ENCODE results near the gene MSANTD2.
A peak's percentile ranks its signal among the peaks of the same experiment; 100 is the strongest.
"Not testable (repeated sequence)": the region's sequence is repeated elsewhere in the genome, so short reads cannot be mapped to it uniquely, and the experiment has no call there.

MSANTD2 gene

GRCh38 chr11:124770959-124771358 is 29.2 kb downstream of the MSANTD2 start:
- not testable (repeated sequence) for DNase-seq (ENCODE audit: low read depth in 3 of 3)

DNA sequence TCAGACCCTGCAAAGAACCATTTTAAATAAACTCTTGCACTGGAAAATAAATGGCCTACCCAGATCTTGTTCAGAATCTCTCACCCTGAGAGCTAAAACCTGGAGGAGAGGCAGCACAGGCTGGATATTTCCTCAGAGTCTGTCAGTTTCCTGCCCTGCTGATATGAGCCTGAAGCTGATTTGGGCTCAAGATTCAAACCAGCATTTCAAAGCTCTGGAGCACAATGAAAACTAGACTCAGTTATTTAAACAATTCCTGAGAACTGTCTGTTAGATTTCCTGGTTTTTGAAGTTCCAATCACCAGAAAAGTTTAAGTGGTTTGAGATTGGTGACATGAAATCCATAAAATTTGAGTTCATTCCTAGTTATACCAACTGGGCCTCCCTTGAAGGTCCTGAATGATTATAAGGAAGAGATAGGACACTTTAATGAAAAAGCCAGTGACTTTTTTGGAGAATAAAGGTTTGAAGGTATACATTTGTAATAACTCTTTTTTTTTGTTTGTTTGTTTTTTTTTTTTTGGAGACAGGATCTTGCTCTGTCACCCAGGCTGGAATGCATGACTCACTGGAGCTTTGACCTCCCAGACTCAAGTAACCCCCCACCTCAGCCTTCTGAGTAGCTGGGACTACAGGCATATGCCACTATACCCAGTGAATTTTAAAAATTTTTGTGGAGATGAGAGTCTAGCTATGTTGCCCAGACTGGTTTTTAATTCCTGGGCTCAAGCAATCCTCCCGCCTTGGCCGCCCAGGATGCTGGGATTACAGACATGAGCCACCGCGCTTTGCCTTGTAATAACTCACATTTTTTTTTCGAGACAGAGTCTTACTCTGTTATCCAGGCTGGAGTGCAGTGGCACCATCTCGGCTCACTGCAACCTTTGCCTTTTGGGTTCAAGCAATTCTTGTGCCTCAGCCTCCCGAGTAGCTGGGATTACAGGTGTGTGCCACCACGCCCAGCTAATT is 30.1 kb downstream of the MSANTD2 start:
- DNase-seq (ENCODE audit: low read depth in 3 of 3) = no peak

GRCh38 chr11:124768914-124769313 is 31.3 kb downstream of the MSANTD2 start:
- no peak for DNase-seq (ENCODE audit: low read depth in 3 of 3)

GRCh38 chr11:124766156-124766555 is 34.0 kb downstream of the MSANTD2 start:
- no peak for DNase-seq (ENCODE audit: low read depth in 3 of 3)

DNA sequence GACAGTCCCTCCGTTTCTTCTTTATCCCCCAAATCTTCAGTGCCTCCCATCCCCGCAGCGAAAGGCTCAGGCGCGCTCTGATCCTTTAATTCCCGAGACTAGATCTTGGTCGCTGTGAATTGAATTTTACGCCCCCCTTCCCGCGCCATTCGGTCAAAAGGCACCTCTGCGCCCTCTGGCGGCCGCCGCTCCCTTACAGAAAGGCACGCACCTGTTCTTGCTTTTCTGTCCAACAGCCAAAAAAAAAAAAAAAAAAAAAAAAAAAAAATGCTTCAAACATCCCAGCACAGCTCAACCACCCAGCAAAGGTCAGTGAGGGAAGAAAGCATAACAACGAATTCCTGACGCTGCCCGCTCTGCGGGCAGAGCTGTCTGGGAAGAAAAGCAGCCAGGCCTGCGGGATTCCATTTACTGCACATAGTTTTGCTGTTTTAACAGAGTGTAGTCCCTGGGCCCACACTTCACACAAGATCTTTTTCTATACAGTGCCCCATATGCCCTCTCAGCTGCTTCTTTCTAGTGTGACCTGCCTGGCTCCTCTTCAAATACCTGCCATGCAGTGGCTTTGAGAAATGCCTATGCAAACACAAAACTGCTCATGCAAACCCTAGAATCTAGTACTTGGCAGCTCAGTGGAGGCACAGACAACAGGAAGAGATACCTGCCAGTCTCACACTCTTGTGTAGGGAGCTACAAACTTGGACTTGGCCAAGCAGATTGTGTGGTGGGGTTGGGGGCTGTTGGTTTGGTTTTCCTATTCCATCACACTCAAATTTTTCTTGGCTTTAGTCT is 36.9 kb downstream of the MSANTD2 start:
- DNase-seq (ENCODE audit: low read depth in 3 of 3) = peak; percentile 75 to 76 (median 75)

DNA sequence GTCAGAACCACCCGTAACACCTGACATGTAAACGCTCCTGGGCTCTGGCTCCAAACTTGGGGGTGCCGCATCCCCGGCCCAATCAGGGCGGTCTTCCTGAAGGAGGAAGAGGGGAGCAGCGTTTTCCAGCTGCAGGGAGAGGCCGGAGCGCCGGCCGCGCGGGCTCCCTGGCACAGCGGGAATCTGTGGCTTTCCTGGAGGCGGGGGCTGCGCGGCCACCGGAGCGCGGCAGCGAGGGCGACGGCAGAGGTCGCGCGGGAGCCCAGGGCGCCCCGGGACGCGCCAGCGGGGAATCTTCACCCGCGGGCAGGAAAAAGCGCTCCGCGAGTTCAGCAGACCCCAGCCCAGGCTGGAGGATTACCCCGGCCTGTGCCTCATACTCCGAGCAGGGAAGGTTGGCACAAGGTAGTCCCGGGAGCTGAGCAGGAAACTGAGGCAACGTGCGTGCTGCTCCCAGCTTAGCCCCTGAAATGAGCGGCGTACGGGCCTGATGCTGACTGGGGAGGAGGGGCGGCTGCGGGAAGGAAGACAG is 37.5 kb downstream of the MSANTD2 start:
- peak in 1 of 3 experiments; percentile 28 for DNase-seq (ENCODE audit: low read depth in 3 of 3)

GRCh38 chr11:124762105-124762623 is 38.0 kb downstream of the MSANTD2 start, which contains the start of gene ESAM:
Gene ESAM, minus strand, starts transcription at chr11:124762290. Its CDS starts 136 bp downstream, at chr11:124762154.
- peak in 2 of 3 experiments; percentile 35 to 48 for DNase-seq (ENCODE audit: low read depth in 3 of 3)

DNA sequence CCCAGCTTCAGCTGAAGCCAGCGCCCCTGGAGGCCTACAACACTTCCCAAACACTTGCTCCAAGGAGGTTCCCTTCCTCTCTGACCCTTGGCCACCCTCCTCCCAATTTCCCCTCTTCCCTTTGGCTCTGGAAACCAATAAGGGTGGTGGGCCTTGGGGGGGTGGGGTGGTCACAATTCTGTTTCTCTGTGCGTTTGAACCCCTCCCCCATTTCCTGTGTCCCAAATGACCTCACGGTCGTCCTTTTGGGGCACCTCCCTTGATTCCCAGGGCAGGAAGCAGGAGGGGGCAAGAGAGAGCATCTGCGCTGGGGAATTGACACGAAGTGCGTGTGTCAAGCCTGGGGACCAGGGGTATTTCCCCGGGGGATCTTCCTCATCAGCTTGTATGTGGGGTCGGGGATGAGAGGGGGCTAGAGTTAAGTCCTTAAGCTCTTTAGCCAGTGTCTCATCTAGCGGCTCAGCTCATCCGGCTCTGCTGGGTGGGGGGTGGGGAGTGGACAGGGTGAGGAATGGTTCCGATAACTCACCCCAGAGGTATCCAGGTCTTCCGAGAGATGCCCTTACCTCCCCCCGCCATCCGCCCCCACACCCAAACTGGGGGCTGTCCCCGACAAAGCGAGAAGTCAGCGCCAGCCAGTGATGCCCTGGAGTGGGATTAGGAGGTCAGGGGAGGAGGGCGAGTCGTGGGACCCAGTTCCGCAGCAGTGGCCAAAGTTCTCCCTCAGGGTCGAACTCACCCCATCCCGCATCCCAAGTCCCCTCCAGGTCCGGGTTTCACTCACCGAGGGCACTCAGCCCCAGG is 38.7 kb downstream of the MSANTD2 start:
- DNase-seq (ENCODE audit: low read depth in 3 of 3) = no peak

DNA sequence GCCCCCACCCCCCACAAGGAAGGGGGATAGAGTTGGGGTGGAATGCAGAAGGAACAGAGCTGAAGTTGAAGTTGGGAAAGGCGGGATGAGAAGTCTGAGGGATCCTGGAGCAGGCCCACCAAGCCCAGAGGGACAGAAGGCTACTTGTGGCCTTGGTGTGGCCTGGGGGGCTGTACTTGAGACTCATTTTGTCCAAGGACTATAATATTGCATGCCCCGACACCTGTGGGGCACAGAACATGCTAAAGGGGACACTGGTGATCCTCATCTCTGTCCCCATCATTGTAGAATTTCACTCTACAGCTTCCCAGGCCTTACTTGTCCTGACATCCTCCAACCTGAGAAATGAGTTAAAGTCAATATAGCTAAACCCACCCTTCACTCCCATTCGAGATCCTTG is 39.4 kb downstream of the MSANTD2 start:
- no peak for DNase-seq (ENCODE audit: low read depth in 3 of 3)

GRCh38 chr11:124760205-124760652 is 40.0 kb downstream of the MSANTD2 start:
- DNase-seq (ENCODE audit: low read depth in 3 of 3) = no peak

DNA sequence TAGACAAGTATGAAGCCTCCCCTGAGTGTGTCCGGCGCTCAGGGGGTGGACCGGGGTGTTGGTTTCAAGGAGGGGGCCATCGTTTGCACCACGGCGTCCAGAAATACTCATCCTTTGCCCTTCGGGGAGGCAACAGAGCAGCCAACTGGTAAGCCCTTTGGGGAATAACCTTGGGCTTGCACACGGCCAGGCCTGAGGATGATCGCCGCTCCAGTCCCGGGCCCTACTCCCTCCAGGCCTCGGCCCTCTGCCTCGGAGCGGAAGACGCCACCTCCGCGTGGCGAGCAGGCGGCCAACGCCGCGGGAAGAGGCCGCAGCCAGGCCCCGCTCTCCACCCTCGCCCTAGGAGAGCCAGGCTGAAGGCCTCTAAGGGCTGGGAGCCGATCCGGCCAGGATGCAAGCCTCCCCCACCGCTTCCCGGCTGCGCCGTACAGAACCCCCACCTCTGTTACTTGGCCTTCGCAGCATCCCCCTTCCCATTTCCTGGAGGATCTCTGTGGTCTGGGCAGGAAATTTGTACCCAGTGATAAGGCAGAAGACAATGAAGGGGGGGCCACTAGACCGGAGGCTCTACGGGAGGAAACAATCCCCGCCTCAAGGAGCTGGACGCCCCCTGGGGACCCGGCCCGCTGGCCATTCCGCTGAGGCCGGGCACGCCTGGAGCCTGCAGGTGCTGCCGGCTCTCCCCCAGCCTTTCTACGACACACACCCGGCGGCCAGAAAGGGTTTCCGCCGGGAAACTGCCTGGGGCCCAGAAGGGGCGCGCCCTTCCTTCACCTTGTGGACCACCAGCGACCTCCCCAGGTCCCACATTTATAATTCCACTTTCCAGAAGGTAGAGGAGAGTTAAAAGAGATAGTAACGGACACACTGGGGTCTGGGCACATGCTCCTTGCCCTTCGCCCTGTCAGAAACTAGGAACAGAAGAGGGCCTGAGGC is 40.7 kb downstream of the MSANTD2 start:
- DNase-seq (ENCODE audit: low read depth in 3 of 3) = no peak

GRCh38 chr11:124758355-124759265 is 41.6 kb downstream of the MSANTD2 start:
- peak in 2 of 3 experiments; percentile 34 to 36 for DNase-seq (ENCODE audit: low read depth in 3 of 3)

- no peak for DNase-seq (ENCODE audit: low read depth in 3 of 3)
Observed at GRCh38 chr11:124757320-124757719, 42.9 kb downstream of the MSANTD2 start.

DNA sequence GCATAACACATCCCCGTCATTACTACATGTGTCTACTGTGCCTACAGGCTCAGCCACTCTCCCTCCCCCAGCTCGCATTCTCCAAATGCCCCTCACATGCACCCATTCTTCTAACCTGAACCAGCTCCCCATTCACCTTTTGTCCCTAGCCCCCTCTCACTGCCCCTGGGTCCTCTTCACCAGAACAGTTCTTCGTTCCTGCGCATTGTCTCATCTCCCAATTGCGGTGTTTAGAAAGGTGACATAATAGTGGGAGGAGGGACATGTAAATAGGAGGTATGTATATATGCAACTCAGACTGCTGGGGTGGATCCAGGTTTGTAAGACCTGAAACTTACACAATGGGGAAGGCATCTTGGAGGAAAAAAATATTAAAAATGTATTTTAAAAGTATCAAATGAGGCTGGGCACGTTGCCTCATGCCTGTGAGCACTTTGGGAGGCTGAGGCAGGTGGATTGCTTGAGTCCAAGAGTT is 43.4 kb downstream of the MSANTD2 start:
- DNase-seq (ENCODE audit: low read depth in 3 of 3) = no peak

DNA sequence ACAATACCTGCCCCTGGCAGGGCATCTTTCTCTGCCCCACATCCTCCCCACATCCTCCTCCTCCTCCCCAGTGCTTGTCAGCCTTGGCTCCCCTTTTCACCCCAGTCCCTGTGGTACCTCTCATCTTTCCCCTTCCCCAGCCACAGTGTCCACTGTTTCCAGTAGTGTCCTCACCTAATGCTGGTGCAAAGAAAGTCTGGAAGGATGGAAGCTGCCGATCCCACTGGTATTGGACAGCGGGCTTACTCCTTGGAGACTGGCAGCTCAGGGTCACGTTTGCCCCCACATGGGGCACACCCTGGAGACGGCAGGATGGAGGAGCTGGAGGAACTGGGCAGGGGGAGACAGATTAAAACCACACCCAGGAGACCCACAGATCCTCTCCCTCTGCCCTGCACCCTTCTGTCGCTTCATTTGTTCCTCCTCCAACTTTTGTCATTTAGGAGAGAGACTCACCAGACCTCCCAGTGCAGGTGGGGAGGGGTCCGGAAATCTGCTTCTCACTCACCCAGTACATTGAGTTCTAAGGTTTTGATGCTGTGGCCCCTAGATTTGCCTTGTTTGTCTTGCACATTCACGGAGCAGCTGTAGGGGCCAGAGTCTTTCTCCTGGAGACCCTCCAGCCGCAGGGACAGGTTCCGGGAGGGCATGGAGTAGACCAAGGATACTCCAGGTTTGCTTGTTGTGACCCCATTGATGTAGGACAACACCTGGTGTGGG is 44.0 kb downstream of the MSANTD2 start:
- DNase-seq (ENCODE audit: low read depth in 3 of 3) = no peak

DNA sequence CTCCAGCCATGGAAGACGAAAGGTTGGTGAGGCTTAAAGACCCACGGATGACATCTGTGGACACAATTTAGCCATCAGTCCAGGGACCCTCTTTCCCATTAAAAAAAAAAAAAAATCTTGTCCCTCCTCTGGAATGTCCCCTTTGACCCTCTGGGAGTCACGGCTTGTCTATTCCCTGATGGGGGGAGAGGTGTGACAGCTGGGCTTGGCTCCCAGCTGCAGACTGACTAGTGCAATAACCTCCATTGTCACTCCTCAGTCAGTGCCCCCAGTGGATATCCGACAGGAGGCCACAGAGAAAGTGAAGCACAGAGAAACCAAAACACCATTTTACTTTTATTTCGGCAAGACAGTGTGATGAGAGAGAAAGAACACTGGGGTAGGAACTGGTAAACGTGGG is 45.5 kb downstream of the MSANTD2 start:
- no peak for DNase-seq (ENCODE audit: low read depth in 3 of 3)

DNA sequence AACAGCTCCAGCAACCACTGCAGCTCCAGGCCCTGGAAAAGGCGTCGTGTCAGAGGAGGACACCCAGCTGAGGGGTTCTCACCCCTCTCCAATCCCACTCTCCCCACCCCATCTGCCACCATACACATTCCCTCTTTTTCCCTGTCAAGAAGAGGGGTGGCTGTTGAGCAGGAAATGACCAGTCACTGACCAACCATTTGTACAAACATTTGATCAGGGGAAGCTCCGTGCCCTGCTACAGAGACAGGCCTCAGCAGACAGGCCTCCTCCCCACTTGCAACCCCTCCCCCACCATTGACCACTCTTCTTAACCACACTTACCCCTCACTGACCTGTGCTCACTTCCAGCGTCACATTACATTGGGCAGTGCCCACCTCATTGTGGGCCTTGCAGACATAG is 45.9 kb downstream of the MSANTD2 start:
- no peak for DNase-seq (ENCODE audit: low read depth in 3 of 3)

GRCh38 chr11:124753624-124754023 is 46.6 kb downstream of the MSANTD2 start:
- no peak for DNase-seq (ENCODE audit: low read depth in 3 of 3)

All from stimulated activated CD4-positive, alpha-beta T cell treated with anti-CD3 and anti-CD28 coated beads, TNF-alpha, amount 100 ng/mL, for 4 hours (primary cell).